Natural killer cell treated with Interleukin-12 subunit alpha and Interleukin-12 subunit beta and Interleukin-15 and Interleukin-18, amount 100 ng/mL, for 72 hours (primary cell): ENCODE data around the gene CCDC86. TPM values are rescaled to one million over a fixed set of nuclear protein-coding genes. Genes with fewer than 3 reads are reported as not detected.
A peak's percentile ranks its signal among the peaks of the same experiment; 100 is the strongest.
"Not testable (repeated sequence)": the region's sequence is repeated elsewhere in the genome, so short reads cannot be mapped to it uniquely, and the experiment has no call there.

ENCODE experiments used
- ATAC-seq, 2 donors: fragments of 150-1000 bp; cut with Tn5 transposase in 1 of 2; sonication (Bioruptor Pico), chemical (Tn5 transposase) in 1 of 2; 2 replicates each; pipeline ENCODE4 v1.10.0; 2021
- DNase-seq: peaks from one replicate; pipeline ENCODE4 v3.0.0; 2022; ENCODE audit warnings: low spot score
- H3K27ac Mint-ChIP-seq, 2 donors: 1 replicate in 1 of 2; 2 replicates in 1 of 2; pipeline ENCODE4 v1.8.0; 2022; ENCODE audit warnings: mixed read lengths in 2 of 2, mild to moderate bottlenecking in 1 of 2, moderate library complexity in 1 of 2
- H3K27me3 Mint-ChIP-seq, 2 donors: 1 replicate in 1 of 2; 2 replicates in 1 of 2; pipeline ENCODE4 v1.8.0; 2022; ENCODE audit warnings: mixed read lengths in 2 of 2
- H3K36me3 Mint-ChIP-seq: one replicate; pipeline ENCODE4 v1.8.0; 2022; ENCODE audit warnings: mixed read lengths
- H3K4me1 Mint-ChIP-seq, 2 donors: 1 replicate in 1 of 2; 2 replicates in 1 of 2; pipeline ENCODE4 v1.8.0; 2022; ENCODE audit warnings: low read depth in 2 of 2, mixed read lengths in 2 of 2, mild to moderate bottlenecking in 1 of 2
- H3K4me3 Mint-ChIP-seq: one replicate; pipeline ENCODE4 v1.8.0; 2022; ENCODE audit warnings: mixed read lengths
- H3K9me3 Mint-ChIP-seq: 2 replicates; pipeline ENCODE4 v1.8.0; 2022; ENCODE audit warnings: mixed read lengths
- total RNA-seq, 2 donors: library from RNA; stranded (reverse); gene quantifications; one replicate each; pipeline ENCODE4 v1.2.3, GENCODE V29; 2022

CCDC86 gene
- total RNA-seq, 2 donors from 2014 or later = 45.0 to 78.7 TPM

DNA sequence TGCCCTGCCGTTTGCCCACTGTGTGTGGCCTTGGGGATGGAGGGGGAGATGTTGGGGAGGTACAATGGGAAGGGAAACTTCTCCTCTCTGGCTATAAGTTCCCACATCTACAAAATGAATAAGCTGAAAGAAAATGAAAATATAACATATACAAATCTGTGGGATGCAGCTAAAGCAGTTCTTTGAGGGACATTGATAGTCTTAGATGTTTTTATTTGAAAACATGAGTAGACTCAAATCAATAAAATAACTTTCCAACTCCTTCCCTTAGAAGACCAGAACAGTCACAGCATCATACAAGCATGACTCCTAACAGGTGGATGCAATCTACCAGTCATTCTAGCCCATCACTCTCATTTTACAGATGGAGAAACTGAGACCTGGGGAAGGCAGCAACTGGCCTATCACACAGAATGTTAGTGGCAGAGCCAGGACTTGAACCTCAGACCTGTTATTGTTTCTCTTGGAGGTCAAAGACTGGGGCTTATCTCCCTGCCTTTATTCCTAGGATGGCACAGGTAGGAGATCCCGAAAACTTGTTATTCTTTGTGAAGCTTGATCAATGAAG is 25.2 kb upstream of the CCDC86 start:
- H3K27me3 Mint-ChIP-seq = peaks cover 0 to 2% of the 10 kb centered on the region in 2 donors
- no peak for ATAC-seq

DNA sequence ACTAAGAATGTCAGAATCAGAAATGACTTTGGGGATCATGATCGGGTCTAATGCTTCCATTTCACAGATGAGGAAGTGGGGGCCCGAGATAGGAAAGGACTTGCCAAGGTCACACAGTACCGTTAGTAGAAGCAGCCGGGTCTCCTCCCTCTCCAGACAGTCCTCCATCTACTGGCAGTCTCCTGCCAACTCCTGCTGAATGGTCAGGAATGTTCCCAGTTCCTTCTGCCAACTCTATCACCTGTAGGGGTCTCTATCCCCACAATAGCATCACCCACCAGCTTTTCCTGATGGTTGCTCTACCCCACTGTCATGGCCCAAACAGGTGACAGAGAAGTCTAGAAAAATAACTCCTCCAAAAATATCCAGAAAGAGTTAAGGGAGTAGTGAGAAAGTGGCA is 23.9 kb upstream of the CCDC86 start:
- H3K27me3 Mint-ChIP-seq = peaks cover 0 to 2% of the 10 kb centered on the region in 2 donors
- DNase-seq (no peak), ATAC-seq (no peak)
- no peaks in the 10 kb centered on the region for H3K4me1 Mint-ChIP-seq
- H3K36me3 Mint-ChIP-seq = peaks cover 7% of the 10 kb centered on the region
- no peaks in the 10 kb centered on the region for H3K9me3 Mint-ChIP-seq
- no peak overlapping the region for H3K27ac Mint-ChIP-seq
- H3K4me3 Mint-ChIP-seq = no peak overlapping the region

More for the DNA sequence above, 25.2 kb upstream of the CCDC86 start:
- H3K4me3 Mint-ChIP-seq = no peak overlapping the region
- H3K9me3 Mint-ChIP-seq = no peaks in the 10 kb centered on the region
- H3K27ac Mint-ChIP-seq = no peak overlapping the region
- no peak for DNase-seq
- H3K36me3 Mint-ChIP-seq = peaks cover 7% of the 10 kb centered on the region
- no peaks in the 10 kb centered on the region for H3K4me1 Mint-ChIP-seq

DNA sequence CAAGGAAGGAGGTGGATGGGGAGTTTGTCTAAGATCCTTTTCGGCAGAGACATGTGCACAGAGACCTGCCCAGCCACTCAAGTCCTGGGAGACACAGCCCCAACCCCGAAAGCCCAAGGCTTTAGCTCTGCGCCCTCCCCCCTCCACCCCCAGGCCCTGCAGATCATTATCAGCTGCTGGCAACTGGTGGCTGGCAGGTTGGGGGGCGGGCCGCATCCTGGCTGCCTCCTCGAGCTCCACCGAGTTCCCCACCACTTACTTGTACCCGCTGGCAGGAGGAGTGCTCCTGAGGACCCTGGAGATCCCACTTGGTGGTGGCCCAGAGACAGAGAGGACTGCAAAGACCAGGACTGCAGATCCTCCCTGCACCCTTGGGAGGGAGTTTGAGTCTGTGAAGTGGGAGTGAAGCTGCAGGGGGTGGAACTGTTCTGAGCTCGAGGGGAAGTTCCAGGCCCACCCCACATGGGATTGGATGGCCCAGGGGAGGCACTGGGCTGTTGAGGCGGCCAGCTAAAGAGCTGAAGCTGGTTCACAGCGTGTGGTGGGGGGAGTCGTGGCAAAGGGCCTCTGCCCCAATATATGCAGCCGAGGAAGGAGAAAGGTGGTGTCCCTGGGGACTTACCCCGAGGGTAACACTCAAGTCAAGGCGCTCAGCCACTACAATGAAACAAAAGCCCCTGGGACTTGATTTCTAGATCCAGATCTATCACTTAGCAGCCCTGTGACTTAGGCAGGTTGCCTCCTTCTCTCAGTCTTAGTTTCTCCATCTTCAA is 19.9 kb upstream of the CCDC86 start:
- Mint-ChIP-seq H3K9me3 (no peaks in the 10 kb centered on the region), H3K27ac (no peak overlapping the region), H3K36me3 (peaks cover under 1% of the 10 kb centered on the region), H3K27me3 (peaks cover 0 to 2% of the 10 kb centered on the region in 2 donors), H3K4me1 (no peaks in the 10 kb centered on the region), H3K4me3 (no peak overlapping the region)
- ATAC-seq = peak; percentile 8 to 18
- DNase-seq = no peak

DNA sequence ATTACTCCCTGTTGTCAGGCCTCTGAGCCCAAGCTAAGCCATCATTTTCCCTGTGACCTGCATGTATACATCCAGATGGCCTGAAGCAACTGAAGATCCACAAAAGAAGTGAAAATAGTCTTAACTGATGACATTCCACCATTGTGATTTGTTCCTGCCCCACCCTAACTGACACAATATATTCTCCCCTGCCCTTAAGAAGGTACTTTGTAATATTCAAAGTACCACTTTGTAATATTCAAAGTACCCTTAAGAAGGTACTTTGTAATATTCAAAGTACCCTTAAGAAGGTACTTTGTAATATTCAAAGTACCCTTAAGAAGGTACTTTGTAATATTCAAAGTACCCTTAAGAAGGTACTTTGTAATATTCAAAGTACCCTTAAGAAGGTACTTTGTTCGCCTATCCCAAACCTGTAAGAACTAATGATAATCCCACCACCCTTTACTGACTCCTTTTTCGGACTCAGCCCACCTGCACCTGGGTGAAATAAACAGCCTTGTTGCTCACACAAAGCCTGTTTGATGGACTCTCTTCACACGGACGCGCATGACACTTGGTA is 18.1 kb upstream of the CCDC86 start:
- not testable (repeated sequence) for H3K27ac Mint-ChIP-seq, H3K36me3 Mint-ChIP-seq, ATAC-seq, H3K9me3 Mint-ChIP-seq, H3K4me1 Mint-ChIP-seq, H3K27me3 Mint-ChIP-seq, H3K4me3 Mint-ChIP-seq, DNase-seq

DNA sequence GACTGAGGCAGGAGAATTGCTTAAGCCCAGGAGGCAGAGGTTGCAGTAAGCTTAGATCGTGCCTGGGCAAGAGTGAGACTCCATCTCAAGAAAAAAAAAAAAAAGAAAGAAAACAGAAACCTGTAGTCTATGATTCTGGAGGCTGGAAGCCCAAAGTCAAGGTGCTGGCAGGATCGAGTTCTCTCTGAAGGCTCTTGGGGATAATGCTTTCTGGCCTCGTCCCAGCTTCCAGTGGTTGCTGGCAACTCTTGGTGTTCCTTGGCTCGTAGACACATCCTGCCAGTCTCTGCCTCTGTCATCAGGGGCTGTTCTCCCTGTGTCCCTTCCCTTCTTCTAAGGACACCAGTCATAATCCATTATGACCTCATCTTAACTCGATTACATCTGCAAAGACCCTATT is 16.8 kb upstream of the CCDC86 start:
- ATAC-seq = no peak
- DNase-seq = no peak
- peaks cover 0 to 5% of the 10 kb centered on the region in 2 donors for H3K27me3 Mint-ChIP-seq
- no peak overlapping the region for H3K4me3 Mint-ChIP-seq
- no peaks in the 10 kb centered on the region for H3K36me3 Mint-ChIP-seq
- no peaks in the 10 kb centered on the region for H3K9me3 Mint-ChIP-seq
- H3K27ac Mint-ChIP-seq = no peak overlapping the region
- no peaks in the 10 kb centered on the region for H3K4me1 Mint-ChIP-seq

DNA sequence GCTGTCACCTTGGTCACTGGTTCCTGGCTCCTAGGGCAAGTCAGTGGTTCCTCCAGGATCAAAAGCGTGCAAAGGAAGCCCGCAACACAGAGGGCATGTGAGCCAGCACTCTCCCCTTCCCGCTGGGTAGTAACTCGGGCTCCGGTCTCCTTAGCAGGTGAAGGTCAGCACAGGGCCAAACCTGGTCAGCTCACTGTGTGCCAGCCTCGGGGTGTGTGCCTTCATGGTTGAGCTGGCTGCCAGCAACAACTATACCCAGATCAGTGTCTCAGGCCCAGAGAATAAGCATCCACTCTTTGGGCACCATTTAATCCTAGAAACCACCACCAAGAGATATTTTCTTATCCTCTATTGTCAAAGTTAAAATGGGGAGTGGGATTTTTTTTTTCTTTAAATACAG is 16.1 kb upstream of the CCDC86 start:
- Mint-ChIP-seq H3K9me3 (no peaks in the 10 kb centered on the region), H3K27me3 (peaks cover 0 to 5% of the 10 kb centered on the region in 2 donors), H3K4me1 (no peaks in the 10 kb centered on the region), H3K36me3 (no peaks in the 10 kb centered on the region), H3K4me3 (no peak overlapping the region), H3K27ac (no peak overlapping the region)
- ATAC-seq (no peak), DNase-seq (no peak)

DNA sequence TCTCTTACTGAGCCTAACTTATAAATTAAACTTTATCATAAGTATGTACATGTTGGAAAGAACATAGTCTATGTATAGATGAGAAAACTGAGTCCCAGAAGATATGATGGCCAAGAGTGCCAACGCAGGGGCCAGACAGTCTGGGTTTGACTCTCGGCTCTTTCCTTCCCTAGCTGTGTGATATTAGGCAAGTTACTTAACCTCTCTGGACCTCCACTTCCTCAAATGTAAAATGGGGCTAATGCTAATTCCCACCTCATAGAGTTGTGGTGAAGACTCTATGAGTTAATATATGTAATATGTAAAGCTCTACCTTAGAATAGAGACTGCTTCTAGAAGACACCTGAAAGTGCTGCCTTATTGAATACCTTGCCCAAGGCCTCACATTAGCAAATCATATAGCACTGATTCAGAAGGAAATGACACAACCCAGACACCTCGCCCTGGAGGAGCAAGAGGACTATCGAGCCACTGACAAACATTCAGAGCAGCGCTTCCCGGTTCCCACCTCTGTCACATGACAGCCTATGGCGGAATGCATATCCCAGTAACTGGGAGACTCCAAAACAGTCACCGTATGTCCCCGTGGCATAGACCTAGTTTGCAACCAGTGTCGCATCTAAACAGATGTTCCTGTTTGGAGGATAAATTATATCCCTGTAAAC is 11.3 kb upstream of the CCDC86 start:
- Mint-ChIP-seq H3K4me3 (peak overlapping the region; percentile 48), H3K27ac (no peak overlapping the region), H3K27me3 (peaks cover 9 to 16% of the 10 kb centered on the region in 2 donors), H3K9me3 (no peaks in the 10 kb centered on the region), H3K4me1 (peaks cover 0 to 7% of the 10 kb centered on the region in 2 donors), H3K36me3 (no peaks in the 10 kb centered on the region)
- DNase-seq (no peak), ATAC-seq (peak in 1 of 2 donors; percentile 71)

DNA sequence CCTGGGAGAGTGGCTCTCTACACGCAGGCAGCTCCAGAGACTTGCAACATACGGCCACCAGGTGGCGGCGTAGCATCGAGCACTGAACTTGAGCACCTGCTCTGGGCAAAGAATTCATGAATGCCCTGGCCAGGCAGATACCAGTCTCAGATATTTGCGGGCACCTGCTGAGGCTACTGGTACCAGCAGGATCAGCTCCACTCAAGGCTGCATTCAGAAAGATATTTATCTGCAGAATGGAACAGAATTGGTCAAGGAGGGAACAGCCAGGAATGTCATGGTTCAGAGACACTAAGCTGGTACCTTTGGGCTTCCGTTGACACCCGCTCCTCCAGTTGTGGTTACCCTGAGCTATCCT is 10.8 kb upstream of the CCDC86 start:
- Mint-ChIP-seq H3K9me3 (no peaks in the 10 kb centered on the region), H3K27me3 (peaks cover 11 to 16% of the 10 kb centered on the region in 2 donors), H3K27ac (no peak overlapping the region), H3K4me1 (peaks cover 0 to 7% of the 10 kb centered on the region in 2 donors), H3K36me3 (no peaks in the 10 kb centered on the region), H3K4me3 (peak overlapping the region; percentile 48)
- ATAC-seq = peak; percentile 75 to 78
- DNase-seq = peak; percentile 78

DNA sequence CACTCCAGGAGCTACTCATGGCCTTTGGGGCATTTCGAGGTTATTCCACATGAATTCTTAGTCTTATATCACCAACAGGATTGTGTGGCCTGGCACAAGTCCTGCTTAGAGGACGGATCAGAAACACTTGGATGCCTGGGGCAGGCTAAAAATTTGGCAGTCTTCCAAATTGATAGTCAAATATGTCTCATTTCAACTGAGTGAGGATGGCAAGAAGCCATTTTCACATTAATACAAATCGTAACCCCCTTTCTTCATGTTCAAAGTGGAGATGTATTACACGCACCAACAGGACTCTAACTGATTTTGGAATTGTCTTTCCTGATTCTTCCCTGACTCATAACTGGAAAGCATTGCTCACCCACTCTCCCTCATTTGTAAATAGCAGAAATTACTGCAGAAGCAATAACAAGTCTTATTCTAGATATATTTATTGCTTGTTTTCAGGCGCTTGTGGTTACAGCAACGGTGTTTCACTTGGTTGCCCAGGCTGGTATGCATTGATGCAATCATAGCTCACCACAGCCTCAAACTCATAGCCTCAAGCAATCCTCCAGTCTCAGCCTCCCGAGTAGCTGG is 10.3 kb upstream of the CCDC86 start:
- H3K9me3 Mint-ChIP-seq = no peaks in the 10 kb centered on the region
- no peak overlapping the region for H3K27ac Mint-ChIP-seq
- DNase-seq = no peak
- H3K4me1 Mint-ChIP-seq = peaks cover 0 to 7% of the 10 kb centered on the region in 2 donors
- peaks cover 11 to 16% of the 10 kb centered on the region in 2 donors for H3K27me3 Mint-ChIP-seq
- no peak for ATAC-seq
- H3K4me3 Mint-ChIP-seq = no peak overlapping the region
- no peaks in the 10 kb centered on the region for H3K36me3 Mint-ChIP-seq

DNA sequence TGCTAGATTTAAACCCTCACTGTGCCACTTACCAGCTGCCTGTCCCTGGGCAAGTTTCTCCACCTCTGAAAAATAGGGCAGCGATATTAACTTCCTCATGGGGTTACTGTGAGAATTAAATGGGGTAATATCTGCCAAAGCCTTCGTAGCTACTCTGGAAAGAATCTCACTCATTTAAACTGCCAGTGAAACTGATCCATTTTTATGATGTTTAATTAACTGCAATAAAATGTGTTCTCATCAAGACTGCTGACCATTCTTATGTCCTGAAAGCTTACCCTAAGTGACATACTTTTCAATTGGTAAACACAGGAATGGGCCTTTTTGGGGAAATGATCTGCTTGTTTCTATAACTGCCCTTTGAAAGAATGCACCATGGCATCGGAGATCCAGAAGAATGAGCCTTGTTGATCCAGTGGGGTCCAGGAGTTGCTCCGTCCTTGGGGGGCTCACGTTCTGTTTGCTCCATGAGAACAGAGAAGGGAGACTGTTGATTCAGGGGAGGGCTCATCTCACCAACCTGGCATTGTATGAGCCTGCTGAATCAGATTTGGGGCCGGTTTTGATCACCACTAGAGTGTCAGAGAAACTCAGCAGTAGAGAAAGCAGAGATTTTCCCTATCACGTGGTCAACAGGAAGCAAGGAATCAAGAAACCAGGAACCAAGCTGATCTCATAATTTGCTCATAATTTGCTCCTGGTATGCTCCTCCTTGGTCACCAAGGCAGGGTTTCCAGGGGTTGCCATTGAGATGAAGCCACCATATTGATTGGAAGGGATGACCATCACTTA is 7.0 kb upstream of the CCDC86 start:
- no peaks in the 10 kb centered on the region for H3K9me3 Mint-ChIP-seq
- DNase-seq (no peak), ATAC-seq (no peak)
- peaks cover 11 to 16% of the 10 kb centered on the region in 2 donors for H3K27me3 Mint-ChIP-seq
- no peak overlapping the region for H3K4me3 Mint-ChIP-seq
- H3K4me1 Mint-ChIP-seq = peaks cover 0 to 7% of the 10 kb centered on the region in 2 donors
- H3K36me3 Mint-ChIP-seq = no peaks in the 10 kb centered on the region
- peak overlapping the region in 1 of 2 donors; percentile 24 for H3K27ac Mint-ChIP-seq

DNA sequence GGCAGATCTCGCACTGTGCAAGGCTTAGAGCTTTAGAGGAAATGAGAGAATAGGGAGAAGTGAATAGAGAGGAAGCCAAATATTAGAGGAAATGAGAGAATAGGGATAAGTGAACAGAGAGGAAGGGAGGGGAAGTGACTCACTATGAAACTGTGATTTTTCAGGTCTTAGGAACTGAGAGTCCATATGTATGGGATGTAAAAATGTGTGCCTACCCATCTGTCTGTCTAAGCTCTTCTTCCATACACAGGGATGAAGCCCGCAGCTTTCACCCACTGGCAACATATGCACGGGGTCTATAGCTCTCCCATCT is 6.4 kb upstream of the CCDC86 start:
- H3K27me3 Mint-ChIP-seq = peaks cover 11 to 16% of the 10 kb centered on the region in 2 donors
- no peaks in the 10 kb centered on the region for H3K36me3 Mint-ChIP-seq
- H3K4me1 Mint-ChIP-seq = peaks cover 0 to 7% of the 10 kb centered on the region in 2 donors
- no peak overlapping the region for H3K4me3 Mint-ChIP-seq
- H3K27ac Mint-ChIP-seq = peak overlapping the region in 1 of 2 donors; percentile 24
- DNase-seq = no peak
- H3K9me3 Mint-ChIP-seq = no peaks in the 10 kb centered on the region
- no peak for ATAC-seq

DNA sequence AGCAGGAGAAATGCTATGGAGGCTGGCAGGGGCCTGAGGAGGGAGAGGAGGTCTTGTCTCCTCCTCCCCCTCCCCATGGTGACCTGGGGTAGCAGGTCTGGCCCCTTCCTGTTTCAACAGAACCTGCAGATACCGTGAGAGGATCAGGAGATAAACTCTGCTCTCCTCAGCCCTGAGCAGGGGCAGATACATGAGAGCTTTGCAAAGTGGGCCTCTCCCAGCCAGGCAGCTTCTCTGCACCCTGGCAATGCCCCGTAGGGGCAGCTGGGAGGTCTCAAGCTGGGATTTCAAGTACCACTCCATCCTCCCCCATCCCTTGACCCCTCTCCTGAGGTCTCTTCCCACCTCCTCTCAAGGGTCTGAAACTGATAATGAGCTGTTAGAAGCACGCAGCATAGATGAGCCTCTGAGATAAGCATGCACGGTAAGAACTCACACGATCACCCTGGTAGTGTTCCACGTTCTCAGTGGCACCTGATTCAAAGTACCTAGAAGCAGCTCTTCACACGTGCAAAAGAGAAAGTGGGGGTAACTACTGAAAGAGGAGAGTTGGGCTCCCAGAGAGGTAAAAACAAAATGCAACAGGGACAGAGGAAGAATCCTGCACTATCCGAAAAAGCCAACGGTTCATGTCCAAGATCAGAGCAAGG is 4.9 kb upstream of the CCDC86 start:
- H3K27me3 Mint-ChIP-seq = peaks cover 11 to 13% of the 10 kb centered on the region in 2 donors
- no peak overlapping the region for H3K4me3 Mint-ChIP-seq
- ATAC-seq = no peak
- no peaks in the 10 kb centered on the region for H3K36me3 Mint-ChIP-seq
- H3K27ac Mint-ChIP-seq = no peak overlapping the region
- no peak for DNase-seq
- peaks cover 3% of the 10 kb centered on the region for H3K9me3 Mint-ChIP-seq
- H3K4me1 Mint-ChIP-seq = peaks cover 10 to 18% of the 10 kb centered on the region in 2 donors

DNA sequence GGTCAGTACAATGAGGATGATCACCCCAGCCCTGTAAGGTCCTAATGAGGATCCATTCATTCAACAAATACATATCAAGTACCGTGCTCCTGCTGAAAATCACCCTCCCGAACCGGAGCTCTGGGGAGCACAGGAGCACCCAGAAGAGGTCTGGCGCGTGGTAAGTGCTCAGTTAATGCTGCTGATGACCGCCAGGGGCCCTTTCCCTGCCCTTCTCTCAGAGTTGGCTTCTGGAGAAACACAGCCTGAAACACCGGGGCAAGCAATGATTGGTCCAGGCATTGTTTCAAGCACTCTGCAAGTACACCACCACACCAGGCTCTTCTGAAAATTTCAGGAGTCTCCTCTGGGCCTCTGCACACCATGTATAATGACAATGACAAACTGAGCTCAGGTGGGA is 3.8 kb upstream of the CCDC86 start:
- H3K4me1 Mint-ChIP-seq = peaks cover 14 to 28% of the 10 kb centered on the region in 2 donors
- DNase-seq (no peak), ATAC-seq (no peak)
- H3K36me3 Mint-ChIP-seq = no peaks in the 10 kb centered on the region
- H3K27ac Mint-ChIP-seq = no peak overlapping the region
- H3K9me3 Mint-ChIP-seq = peaks cover 3% of the 10 kb centered on the region
- peaks cover 10 to 11% of the 10 kb centered on the region in 2 donors for H3K27me3 Mint-ChIP-seq
- H3K4me3 Mint-ChIP-seq = no peak overlapping the region
